Measurements from ENCODE around the gene MSL3.

The MSL3 gene

GRCh38 chrX:11740794-11741193, 17.2 kb upstream of the MSL3 start:
- no peak overlapping the region for H3K9ac ChIP-seq
- H2AFZ ChIP-seq (ENCODE audit: low read depth): no peak overlapping the region
- H3K4me3 ChIP-seq (IDR thresholded peaks at IDR 0.05; ENCODE audit: insufficient read depth, low read depth, low read length): no peak overlapping the region
- no peaks in the 10 kb centered on the region for H3K4me1 ChIP-seq (ENCODE audit: low read depth, poor library complexity, severe bottlenecking)
- no peak overlapping the region for H3K27ac ChIP-seq
- H3K4me2 ChIP-seq: no peak overlapping the region
- H3K36me3 ChIP-seq (ENCODE audit: insufficient read depth): no peaks in the 10 kb centered on the region
- no peaks in the 10 kb centered on the region for H3K79me2 ChIP-seq (ENCODE audit: insufficient read depth, low read depth)
- TF ChIP-seq CTCF (conservative IDR thresholded peaks at IDR 0.05; ENCODE audit: low read depth, low read length): no peak
- no peaks in the 10 kb centered on the region for H4K20me1 ChIP-seq (ENCODE audit: insufficient read depth)
- no peaks in the 10 kb centered on the region for H3K27me3 ChIP-seq (ENCODE audit: insufficient read depth, low read depth)

DNA sequence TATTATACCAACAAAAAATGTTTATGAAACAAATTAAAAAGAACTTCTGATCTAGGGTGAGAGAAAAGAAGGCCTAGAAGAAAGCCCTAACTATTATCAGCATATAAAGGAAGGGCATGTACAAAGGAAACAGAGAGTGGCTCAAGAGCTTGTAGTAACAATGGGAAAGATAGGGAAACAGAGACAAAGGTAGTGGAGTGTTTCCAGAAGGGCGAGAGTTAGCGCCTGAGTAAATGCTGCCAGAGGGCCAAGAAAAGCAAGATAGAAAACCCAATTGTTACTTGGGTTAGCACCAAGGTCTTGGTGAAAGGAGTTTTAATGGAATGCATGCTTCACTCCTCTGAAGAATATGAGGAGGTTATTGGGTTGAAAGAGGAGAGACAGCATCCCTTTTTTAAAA, 16.5 kb upstream of the MSL3 start:
- Histone ChIP-seq H3K27ac (no peak overlapping the region), H3K36me3 (ENCODE audit: insufficient read depth) (no peaks in the 10 kb centered on the region), H3K4me2 (no peak overlapping the region), H4K20me1 (ENCODE audit: insufficient read depth) (no peaks in the 10 kb centered on the region), H3K9ac (no peak overlapping the region), H3K4me3 (IDR thresholded peaks at IDR 0.05; ENCODE audit: insufficient read depth, low read depth, low read length) (no peak overlapping the region), H3K79me2 (ENCODE audit: insufficient read depth, low read depth) (no peaks in the 10 kb centered on the region), H2AFZ (ENCODE audit: low read depth) (no peak overlapping the region), H3K27me3 (ENCODE audit: insufficient read depth, low read depth) (no peaks in the 10 kb centered on the region), H3K4me1 (ENCODE audit: low read depth, poor library complexity, severe bottlenecking) (no peaks in the 10 kb centered on the region)
- no peak for TF ChIP-seq CTCF (conservative IDR thresholded peaks at IDR 0.05; ENCODE audit: low read depth, low read length)

DNA sequence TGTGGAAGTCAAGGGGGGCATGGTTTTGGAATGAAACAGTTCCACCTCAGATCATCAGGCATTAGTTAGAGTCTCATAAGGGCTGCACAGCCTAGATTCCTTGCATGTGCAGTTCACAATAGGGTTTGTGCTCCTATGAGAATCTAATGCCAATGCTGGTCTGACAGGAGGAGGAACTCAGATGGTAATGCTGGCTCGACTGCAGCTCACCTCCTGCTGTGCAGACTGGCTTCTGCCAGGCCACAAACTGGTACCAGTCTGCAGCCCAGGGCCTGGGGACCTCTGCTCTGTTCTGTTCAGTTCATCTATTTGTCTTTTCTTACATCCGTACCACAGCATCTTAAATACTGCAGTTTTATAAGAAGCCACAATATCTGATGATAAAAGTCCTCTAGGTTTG, 12.2 kb upstream of the MSL3 start:
- H3K27me3 ChIP-seq (ENCODE audit: insufficient read depth, low read depth): no peaks in the 10 kb centered on the region
- no peak overlapping the region for H3K27ac ChIP-seq
- TF ChIP-seq CTCF (conservative IDR thresholded peaks at IDR 0.05; ENCODE audit: low read depth, low read length): no peak
- no peak overlapping the region for H2AFZ ChIP-seq (ENCODE audit: low read depth)
- H3K4me1 ChIP-seq (ENCODE audit: low read depth, poor library complexity, severe bottlenecking): no peaks in the 10 kb centered on the region
- H3K79me2 ChIP-seq (ENCODE audit: insufficient read depth, low read depth): no peaks in the 10 kb centered on the region
- H3K36me3 ChIP-seq (ENCODE audit: insufficient read depth): no peaks in the 10 kb centered on the region
- H3K9ac ChIP-seq: no peak overlapping the region
- H3K4me2 ChIP-seq: no peak overlapping the region
- no peak overlapping the region for H3K4me3 ChIP-seq (IDR thresholded peaks at IDR 0.05; ENCODE audit: insufficient read depth, low read depth, low read length)
- H4K20me1 ChIP-seq (ENCODE audit: insufficient read depth): no peaks in the 10 kb centered on the region

DNA sequence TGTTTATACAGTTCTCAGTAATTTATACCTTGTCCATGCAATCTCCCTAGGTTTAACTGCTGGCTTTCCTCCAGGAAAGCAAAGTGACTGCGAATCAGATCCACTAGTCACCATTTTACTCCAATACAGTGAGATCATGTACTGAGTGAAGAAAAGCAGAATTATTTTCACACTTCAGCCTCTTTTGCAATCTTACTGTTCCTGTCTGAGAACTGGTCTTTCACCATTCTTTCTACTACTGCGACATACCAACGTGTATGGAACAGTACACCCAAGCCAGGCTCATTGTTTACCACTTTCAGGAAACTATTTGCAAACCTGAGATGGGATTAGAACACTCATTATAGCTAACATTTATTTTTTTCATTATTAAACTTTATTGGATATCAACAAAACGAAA, 8.0 kb upstream of the MSL3 start:
- no peaks in the 10 kb centered on the region for H3K4me1 ChIP-seq (ENCODE audit: low read depth, poor library complexity, severe bottlenecking)
- no peaks in the 10 kb centered on the region for H3K36me3 ChIP-seq (ENCODE audit: insufficient read depth)
- no peak overlapping the region for H3K4me3 ChIP-seq (IDR thresholded peaks at IDR 0.05; ENCODE audit: insufficient read depth, low read depth, low read length)
- H2AFZ ChIP-seq (ENCODE audit: low read depth): no peak overlapping the region
- TF ChIP-seq CTCF (conservative IDR thresholded peaks at IDR 0.05; ENCODE audit: low read depth, low read length): no peak
- H3K79me2 ChIP-seq (ENCODE audit: insufficient read depth, low read depth): no peaks in the 10 kb centered on the region
- H3K4me2 ChIP-seq: no peak overlapping the region
- H3K9ac ChIP-seq: no peak overlapping the region
- no peaks in the 10 kb centered on the region for H4K20me1 ChIP-seq (ENCODE audit: insufficient read depth)
- no peaks in the 10 kb centered on the region for H3K27me3 ChIP-seq (ENCODE audit: insufficient read depth, low read depth)
- H3K27ac ChIP-seq: no peak overlapping the region

- no peak overlapping the region for H3K4me3 ChIP-seq (IDR thresholded peaks at IDR 0.05; ENCODE audit: insufficient read depth, low read depth, low read length)
- no peak overlapping the region for H3K27ac ChIP-seq
- H3K79me2 ChIP-seq (ENCODE audit: insufficient read depth, low read depth): no peaks in the 10 kb centered on the region
- no peaks in the 10 kb centered on the region for H3K4me1 ChIP-seq (ENCODE audit: low read depth, poor library complexity, severe bottlenecking)
- H4K20me1 ChIP-seq (ENCODE audit: insufficient read depth): no peaks in the 10 kb centered on the region
- H2AFZ ChIP-seq (ENCODE audit: low read depth): no peak overlapping the region
- no peaks in the 10 kb centered on the region for H3K36me3 ChIP-seq (ENCODE audit: insufficient read depth)
- no peak overlapping the region for H3K4me2 ChIP-seq
- H3K27me3 ChIP-seq (ENCODE audit: insufficient read depth, low read depth): no peaks in the 10 kb centered on the region
- TF ChIP-seq CTCF (conservative IDR thresholded peaks at IDR 0.05; ENCODE audit: low read depth, low read length): no peak
- no peak overlapping the region for H3K9ac ChIP-seq
Observed at GRCh38 chrX:11750694-11751093, 7.3 kb upstream of the MSL3 start.

All from KMS-11 (cell line).